NT2/D1 (cell line): ENCODE data around the gene KIF24.
"Not testable (repeated sequence)": the region's sequence is repeated elsewhere in the genome, so short reads cannot be mapped to it uniquely, and the experiment has no call there.

Source experiments
- DNase-seq: peaks from one replicate; pipeline ENCODE4 v3.0.0-alpha.2; 2011; ENCODE audit warnings: low read depth, low spot score
- H3K27me3 ChIP-seq: 2 replicates; pipeline ENCODE4 v1.6.0; 2011; ENCODE audit warnings: mild to moderate bottlenecking; ENCODE audit not compliant: insufficient read length, insufficient read depth
- H3K36me3 ChIP-seq: 2 replicates; pipeline ENCODE4 v1.6.1; 2011; ENCODE audit warnings: mild to moderate bottlenecking, low read length, mixed read lengths; ENCODE audit not compliant: insufficient read depth, insufficient read length
- H3K4me1 ChIP-seq: 2 replicates; pipeline ENCODE4 v1.5.1; 2011; ENCODE audit not compliant: insufficient read depth, insufficient read length
- H3K4me3 ChIP-seq: 2 replicates; pipeline ENCODE4 v1.5.1; 2011; ENCODE audit warnings: low read depth; ENCODE audit not compliant: insufficient read length
- H3K9ac ChIP-seq: 2 replicates; pipeline ENCODE4 v1.6.0; 2011; ENCODE audit warnings: low read depth; ENCODE audit not compliant: insufficient read length
- H3K9me3 ChIP-seq: 2 replicates; pipeline ENCODE4 v1.5.1; 2011; ENCODE audit warnings: mild to moderate bottlenecking, low read length; ENCODE audit not compliant: insufficient read depth
- SUZ12 ChIP-seq: IDR thresholded peaks from 2 replicates; pipeline ENCODE4 v1.6.1; 2011; ENCODE audit not compliant: insufficient read length, insufficient read depth; ENCODE audit errors: extremely low read depth
- YY1 ChIP-seq: IDR thresholded peaks from 2 replicates; pipeline ENCODE4 v1.6.1; 2011; ENCODE audit not compliant: insufficient read length, insufficient read depth
- ZNF274 ChIP-seq: IDR thresholded peaks from 2 replicates; pipeline ENCODE4 v1.6.1; 2011; ENCODE audit warnings: mild to moderate bottlenecking, low read depth, low read length

The KIF24 gene

GRCh38 chr9:34341659-34342295 lies 12.7 kb upstream of the KIF24 start:
- Histone ChIP-seq H3K36me3 (peaks cover 61% of the 10 kb centered on the region), H3K9ac (no peak overlapping the region), H3K4me1 (peaks cover under 1% of the 10 kb centered on the region), H3K27me3 (no peaks in the 10 kb centered on the region), H3K9me3 (no peaks in the 10 kb centered on the region), H3K4me3 (no peak overlapping the region)
- TF ChIP-seq YY1 (no peak), ZNF274 (no peak), SUZ12 (no peak)
- no peak for DNase-seq

DNA sequence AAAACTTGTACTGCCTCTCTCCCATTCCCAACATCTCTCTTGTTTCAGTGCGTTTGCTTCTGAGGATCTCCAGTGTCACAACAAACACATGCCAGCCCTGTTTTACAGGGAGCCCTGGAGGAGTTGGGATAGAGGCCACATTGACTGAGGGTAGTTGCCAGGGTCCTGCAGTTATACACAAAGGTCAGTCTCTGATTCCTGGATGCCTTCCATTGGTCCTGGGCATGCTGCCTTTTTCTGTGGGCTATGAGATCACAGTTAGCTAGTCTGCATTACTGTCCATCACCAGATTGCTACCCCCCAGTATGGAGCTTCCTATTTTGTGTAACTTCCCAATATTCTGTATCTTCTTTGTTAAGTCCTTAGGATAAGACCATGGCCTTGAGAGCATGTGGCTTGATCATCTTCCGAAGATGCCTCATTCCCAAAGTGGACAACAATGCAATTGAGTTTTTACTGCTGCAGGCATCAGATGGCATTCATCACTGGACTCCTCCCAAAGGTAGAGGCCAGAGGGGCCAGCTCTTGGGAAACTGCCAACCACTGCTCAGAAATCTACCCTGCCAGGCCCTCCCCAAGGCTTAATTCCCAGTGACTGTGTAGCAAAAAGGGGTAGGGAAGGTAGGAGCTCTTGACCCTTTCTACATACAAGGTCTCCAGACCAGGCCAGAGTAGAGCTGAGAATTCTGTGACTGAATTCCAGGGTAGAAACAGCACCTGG lies 9.8 kb upstream of the KIF24 start:
- no peak for DNase-seq
- Histone ChIP-seq H3K27me3 (no peaks in the 10 kb centered on the region), H3K4me1 (peaks cover 4% of the 10 kb centered on the region), H3K4me3 (no peak overlapping the region), H3K9me3 (no peaks in the 10 kb centered on the region), H3K9ac (no peak overlapping the region), H3K36me3 (peaks cover 55% of the 10 kb centered on the region)
- TF ChIP-seq ZNF274 (no peak), SUZ12 (no peak), YY1 (no peak)

GRCh38 chr9:34338079-34338478 lies 9.0 kb upstream of the KIF24 start:
- not testable (repeated sequence) for H3K4me1 ChIP-seq, H3K9me3 ChIP-seq, H3K27me3 ChIP-seq, H3K4me3 ChIP-seq, DNase-seq, H3K9ac ChIP-seq
- H3K36me3 ChIP-seq: peaks cover 47% of the 10 kb centered on the region

GRCh38 chr9:34337403-34337802 lies 8.3 kb upstream of the KIF24 start:
- peaks cover 41% of the 10 kb centered on the region for H3K36me3 ChIP-seq
- no peak overlapping the region for H3K9ac ChIP-seq
- H3K9me3 ChIP-seq: no peaks in the 10 kb centered on the region
- no peak for TF ChIP-seq ZNF274
- TF ChIP-seq YY1: no peak
- no peak for TF ChIP-seq SUZ12
- DNase-seq: no peak
- no peaks in the 10 kb centered on the region for H3K27me3 ChIP-seq
- no peak overlapping the region for H3K4me3 ChIP-seq
- peaks cover 4% of the 10 kb centered on the region for H3K4me1 ChIP-seq

DNA sequence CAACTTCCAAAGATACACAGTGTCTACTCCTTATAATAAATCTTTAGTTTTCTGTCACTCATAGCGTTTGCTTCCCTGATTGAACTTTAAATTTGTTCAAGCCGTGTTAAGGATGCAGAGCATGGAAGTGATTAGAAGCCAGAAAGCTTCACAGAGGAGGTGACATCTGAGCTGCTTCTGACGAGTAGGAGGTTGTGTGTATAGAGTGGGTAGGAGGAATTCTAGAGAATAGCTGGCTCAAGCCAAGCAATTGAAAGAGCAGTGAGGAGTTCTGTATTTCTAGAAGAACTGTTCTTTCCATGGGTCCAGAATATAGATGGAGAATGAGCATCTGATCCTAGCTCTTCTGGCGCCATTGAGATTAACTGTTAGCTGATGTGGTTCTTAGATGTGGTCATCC lies 6.3 kb upstream of the KIF24 start:
- Histone ChIP-seq H3K9ac (no peak overlapping the region), H3K9me3 (no peaks in the 10 kb centered on the region), H3K4me3 (no peak overlapping the region), H3K27me3 (no peaks in the 10 kb centered on the region), H3K4me1 (peaks cover 4% of the 10 kb centered on the region), H3K36me3 (peaks cover 22% of the 10 kb centered on the region)
- no peak for DNase-seq
- TF ChIP-seq SUZ12 (no peak), ZNF274 (no peak), YY1 (no peak)

DNA sequence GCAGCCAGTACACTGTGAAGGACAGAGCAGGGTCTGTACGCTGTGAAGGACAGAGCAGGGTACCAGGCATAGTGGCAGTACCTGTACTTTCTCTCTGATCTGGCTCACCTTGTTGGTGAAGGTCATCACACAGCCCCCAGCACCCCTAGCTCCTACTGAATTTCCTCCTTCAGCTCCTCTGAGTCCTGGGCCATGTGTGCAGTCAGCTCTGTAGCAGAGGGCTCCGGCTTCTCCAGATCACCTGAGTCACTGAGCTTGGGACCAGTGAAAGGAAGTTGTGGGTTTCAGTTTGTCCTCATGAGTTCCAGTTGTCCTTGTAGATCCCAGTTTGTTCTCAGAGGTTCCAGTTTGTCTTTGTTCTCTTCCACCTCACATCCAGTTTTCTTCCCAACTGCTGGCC lies 5.8 kb upstream of the KIF24 start:
- peak overlapping the region; percentile 1 for H3K9ac ChIP-seq

DNA sequence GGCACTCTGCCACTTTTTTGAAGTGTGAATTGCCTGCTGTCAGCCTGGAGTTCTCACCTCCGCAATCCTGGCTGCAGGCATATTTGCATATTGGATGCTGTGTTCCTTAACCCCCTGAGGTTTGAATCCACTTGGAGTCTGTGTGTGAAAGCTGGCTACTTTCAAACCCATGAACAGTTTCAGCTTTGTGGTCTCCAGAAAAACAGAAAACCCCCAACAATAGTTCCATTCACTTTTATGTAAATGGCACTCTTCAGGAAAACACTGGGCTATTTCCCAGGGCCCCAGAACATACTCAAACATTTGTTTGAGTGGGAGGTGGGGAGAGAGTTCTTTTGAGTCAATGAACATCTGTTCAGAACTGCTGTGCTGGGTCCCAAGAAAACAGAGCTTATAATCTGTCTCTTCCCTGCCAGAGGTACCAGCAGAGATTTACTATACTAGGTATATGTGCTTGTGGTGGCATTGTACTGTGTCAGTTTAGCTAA lies 5.3 kb upstream of the KIF24 start:
- TF ChIP-seq YY1: no peak
- no peak for TF ChIP-seq ZNF274
- no peak for TF ChIP-seq SUZ12
- peaks cover 4% of the 10 kb centered on the region for H3K4me1 ChIP-seq
- H3K36me3 ChIP-seq: peaks cover 15% of the 10 kb centered on the region
- no peak overlapping the region for H3K4me3 ChIP-seq
- H3K9ac ChIP-seq: peak overlapping the region; percentile 1
- no peaks in the 10 kb centered on the region for H3K27me3 ChIP-seq
- no peaks in the 10 kb centered on the region for H3K9me3 ChIP-seq
- peak; percentile 69 for DNase-seq

More for the DNA sequence above, 5.8 kb upstream of the KIF24 start:
- no peak for DNase-seq
- TF ChIP-seq ZNF274: no peak
- TF ChIP-seq SUZ12: no peak
- TF ChIP-seq YY1: no peak
- Histone ChIP-seq H3K9me3 (no peaks in the 10 kb centered on the region), H3K4me1 (peaks cover 4% of the 10 kb centered on the region), H3K36me3 (peaks cover 18% of the 10 kb centered on the region), H3K27me3 (no peaks in the 10 kb centered on the region), H3K4me3 (no peak overlapping the region)
